ENCODE results near the gene NGEF. TPM values are rescaled to one million over a fixed set of nuclear protein-coding genes. Genes with fewer than 3 reads are reported as not detected.
"Not testable (repeated sequence)": the region's sequence is repeated elsewhere in the genome, so short reads cannot be mapped to it uniquely, and the experiment has no call there.

NGEF gene
- total and polyA plus RNA-seq, 2 donors (not counting 1 experiment from before 2014, with no cell fraction given), result under 0.01 to 0.24 TPM

GRCh38 chr2:232908695-232909094, 104.4 kb downstream of the NGEF start:
- Histone ChIP-seq H3K27me3 (ENCODE audit: control insufficient read depth, insufficient read depth, low read length) (no peaks in the 10 kb centered on the region), H3K36me3 (ENCODE audit: control insufficient read depth, insufficient read depth, low read length) (no peaks in the 10 kb centered on the region), H3K4me1 (ENCODE audit: control insufficient read depth, extremely low read depth, insufficient read depth, low read length) (no peaks in the 10 kb centered on the region), H3K9ac (ENCODE audit: insufficient read depth, low read length) (no peak overlapping the region), H3K4me2 (ENCODE audit: extremely low read depth, insufficient read depth, low read length) (no peak overlapping the region), H3K79me2 (ENCODE audit: control insufficient read depth, insufficient read depth, low read length) (no peaks in the 10 kb centered on the region), H3K4me3 (replicated peaks in 1 of 4; ENCODE audit: control extremely low read depth in 1 of 4, insufficient read depth in 1 of 4, low read depth in 3 of 4, low read length in 4 of 4) (no peak overlapping the region), H3K27ac (ENCODE audit: insufficient read depth, low read length) (no peak overlapping the region), H4K20me1 (ENCODE audit: control insufficient read depth, extremely low read depth, insufficient read depth, low read length) (no peaks in the 10 kb centered on the region), H2AFZ (ENCODE audit: low read length) (no peak overlapping the region), H3K9me3 (ENCODE audit: control insufficient read depth, insufficient read depth, low read depth, low read length) (no peaks in the 10 kb centered on the region)
- no peak for TF ChIP-seq CTCF (conservative IDR thresholded peaks at IDR 0.05 in 1 of 2, IDR thresholded peaks at IDR 0.05 in 1 of 2; ENCODE audit: low read depth in 1 of 2, low read length in 2 of 2)
- TF ChIP-seq EZH2 (IDR thresholded peaks at IDR 0.05; ENCODE audit: low read length, missing control alignments), result no peak
- DNase-seq (ENCODE audit: low read depth in 2 of 2), result no peak

GRCh38 chr2:232907718-232908085, 105.4 kb downstream of the NGEF start:
- not testable (repeated sequence) for H3K4me1 ChIP-seq (ENCODE audit: control insufficient read depth, extremely low read depth, insufficient read depth, low read length); H3K27me3 ChIP-seq (ENCODE audit: control insufficient read depth, insufficient read depth, low read length); H3K9me3 ChIP-seq (ENCODE audit: control insufficient read depth, insufficient read depth, low read depth, low read length)

GRCh38 chr2:232906867-232907717, 106.0 kb downstream of the NGEF start:
- not testable (repeated sequence) for H2AFZ ChIP-seq (ENCODE audit: low read length); H3K27me3 ChIP-seq (ENCODE audit: control insufficient read depth, insufficient read depth, low read length); H3K4me3 ChIP-seq (replicated peaks in 1 of 4; ENCODE audit: control extremely low read depth in 1 of 4, insufficient read depth in 1 of 4, low read depth in 3 of 4, low read length in 4 of 4); H3K4me2 ChIP-seq (ENCODE audit: extremely low read depth, insufficient read depth, low read length); H3K9me3 ChIP-seq (ENCODE audit: control insufficient read depth, insufficient read depth, low read depth, low read length); H3K4me1 ChIP-seq (ENCODE audit: control insufficient read depth, extremely low read depth, insufficient read depth, low read length); H4K20me1 ChIP-seq (ENCODE audit: control insufficient read depth, extremely low read depth, insufficient read depth, low read length); H3K27ac ChIP-seq (ENCODE audit: insufficient read depth, low read length); H3K79me2 ChIP-seq (ENCODE audit: control insufficient read depth, insufficient read depth, low read length); H3K9ac ChIP-seq (ENCODE audit: insufficient read depth, low read length); DNase-seq (ENCODE audit: low read depth in 2 of 2); H3K36me3 ChIP-seq (ENCODE audit: control insufficient read depth, insufficient read depth, low read length)

More at GRCh38 chr2:232907718-232908085, 105.4 kb downstream of the NGEF start:
- H4K20me1 ChIP-seq (ENCODE audit: control insufficient read depth, extremely low read depth, insufficient read depth, low read length); H3K27ac ChIP-seq (ENCODE audit: insufficient read depth, low read length); H3K79me2 ChIP-seq (ENCODE audit: control insufficient read depth, insufficient read depth, low read length); H3K9ac ChIP-seq (ENCODE audit: insufficient read depth, low read length); H3K4me3 ChIP-seq (replicated peaks in 1 of 4; ENCODE audit: control extremely low read depth in 1 of 4, insufficient read depth in 1 of 4, low read depth in 3 of 4, low read length in 4 of 4); H3K4me2 ChIP-seq (ENCODE audit: extremely low read depth, insufficient read depth, low read length); H2AFZ ChIP-seq (ENCODE audit: low read length); H3K36me3 ChIP-seq (ENCODE audit: control insufficient read depth, insufficient read depth, low read length); DNase-seq (ENCODE audit: low read depth in 2 of 2): not testable (repeated sequence)

GRCh38 chr2:232903989-232904388, 109.1 kb downstream of the NGEF start:
- Histone ChIP-seq H3K9me3 (ENCODE audit: control insufficient read depth, insufficient read depth, low read depth, low read length) (no peaks in the 10 kb centered on the region), H3K79me2 (ENCODE audit: control insufficient read depth, insufficient read depth, low read length) (no peaks in the 10 kb centered on the region), H4K20me1 (ENCODE audit: control insufficient read depth, extremely low read depth, insufficient read depth, low read length) (no peaks in the 10 kb centered on the region), H3K9ac (ENCODE audit: insufficient read depth, low read length) (no peak overlapping the region), H3K27me3 (ENCODE audit: control insufficient read depth, insufficient read depth, low read length) (no peaks in the 10 kb centered on the region), H3K27ac (ENCODE audit: insufficient read depth, low read length) (no peak overlapping the region), H3K36me3 (ENCODE audit: control insufficient read depth, insufficient read depth, low read length) (no peaks in the 10 kb centered on the region), H3K4me2 (ENCODE audit: extremely low read depth, insufficient read depth, low read length) (no peak overlapping the region), H3K4me3 (replicated peaks in 1 of 4; ENCODE audit: control extremely low read depth in 1 of 4, insufficient read depth in 1 of 4, low read depth in 3 of 4, low read length in 4 of 4) (no peak overlapping the region), H2AFZ (ENCODE audit: low read length) (no peak overlapping the region), H3K4me1 (ENCODE audit: control insufficient read depth, extremely low read depth, insufficient read depth, low read length) (peaks cover 12% of the 10 kb centered on the region)
- TF ChIP-seq CTCF (conservative IDR thresholded peaks at IDR 0.05 in 1 of 2, IDR thresholded peaks at IDR 0.05 in 1 of 2; ENCODE audit: low read depth in 1 of 2, low read length in 2 of 2) (no peak), EZH2 (IDR thresholded peaks at IDR 0.05; ENCODE audit: low read length, missing control alignments) (no peak)
- DNase-seq (ENCODE audit: low read depth in 2 of 2), result no peak

All from fibroblast of lung (primary cell).